Measurements from ENCODE around the gene PLK2. TPM values are rescaled to one million over a fixed set of nuclear protein-coding genes. Genes with fewer than 3 reads are reported as not detected.

Gene PLK2
- total RNA-seq, 4 donors from 2014 or later: 5.6 to 21.9 (median 10.6) TPM

DNA sequence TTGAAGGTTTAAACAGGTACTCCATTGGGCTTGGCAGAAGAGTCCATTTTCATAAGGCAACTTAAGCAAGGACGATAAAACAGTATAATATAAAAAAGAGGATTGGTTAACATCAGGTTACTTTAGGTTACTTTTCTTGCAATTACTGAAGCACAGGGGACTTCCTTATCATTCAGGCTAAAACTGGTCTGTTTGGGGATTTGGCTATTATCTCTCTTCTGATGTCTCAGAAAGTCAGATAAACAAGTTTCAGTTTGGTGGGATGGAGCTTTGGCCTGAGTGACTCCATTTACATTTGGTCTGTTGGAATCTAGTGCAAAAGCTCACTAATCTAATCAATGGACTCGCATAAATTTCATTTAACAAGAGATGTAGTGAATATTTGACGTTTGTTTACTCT lies 39.3 kb upstream of the PLK2 start:
- no peak for DNase-seq
- intact Hi-C loops (cut with DNase I; ENCODE audit: low total_unique reads) (no loop called here), in situ Hi-C loops (cut with MboI; ENCODE audit: low sequenced_read_pairs in 4 of 4) (no loop called here)
- Histone ChIP-seq H3K4me3 (no peak overlapping the region), H3K36me3 (no peaks in the 10 kb centered on the region), H3K4me1 (no peaks in the 10 kb centered on the region), H3K27me3 (no peaks in the 10 kb centered on the region), H3K9me3 (no peaks in the 10 kb centered on the region), H3K27ac (no peak overlapping the region)
- ATAC-seq: no peak
- TF ChIP-seq POLR2A (IDR thresholded peaks at IDR 0.05): no peak
- TF ChIP-seq, protein P1, sequence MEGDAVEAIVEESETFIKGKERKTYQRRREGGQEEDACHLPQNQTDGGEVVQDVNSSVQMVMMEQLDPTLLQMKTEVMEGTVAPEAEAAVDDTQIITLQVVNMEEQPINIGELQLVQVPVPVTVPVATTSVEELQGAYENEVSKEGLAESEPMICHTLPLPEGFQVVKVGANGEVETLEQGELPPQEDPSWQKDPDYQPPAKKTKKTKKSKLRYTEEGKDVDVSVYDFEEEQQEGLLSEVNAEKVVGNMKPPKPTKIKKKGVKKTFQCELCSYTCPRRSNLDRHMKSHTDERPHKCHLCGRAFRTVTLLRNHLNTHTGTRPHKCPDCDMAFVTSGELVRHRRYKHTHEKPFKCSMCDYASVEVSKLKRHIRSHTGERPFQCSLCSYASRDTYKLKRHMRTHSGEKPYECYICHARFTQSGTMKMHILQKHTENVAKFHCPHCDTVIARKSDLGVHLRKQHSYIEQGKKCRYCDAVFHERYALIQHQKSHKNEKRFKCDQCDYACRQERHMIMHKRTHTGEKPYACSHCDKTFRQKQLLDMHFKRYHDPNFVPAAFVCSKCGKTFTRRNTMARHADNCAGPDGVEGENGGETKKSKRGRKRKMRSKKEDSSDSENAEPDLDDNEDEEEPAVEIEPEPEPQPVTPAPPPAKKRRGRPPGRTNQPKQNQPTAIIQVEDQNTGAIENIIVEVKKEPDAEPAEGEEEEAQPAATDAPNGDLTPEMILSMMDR (IDR thresholded peaks at IDR 0.05 in 4 of 5, conservative IDR thresholded peaks at IDR 0.05 in 1 of 5): no peak

DNA sequence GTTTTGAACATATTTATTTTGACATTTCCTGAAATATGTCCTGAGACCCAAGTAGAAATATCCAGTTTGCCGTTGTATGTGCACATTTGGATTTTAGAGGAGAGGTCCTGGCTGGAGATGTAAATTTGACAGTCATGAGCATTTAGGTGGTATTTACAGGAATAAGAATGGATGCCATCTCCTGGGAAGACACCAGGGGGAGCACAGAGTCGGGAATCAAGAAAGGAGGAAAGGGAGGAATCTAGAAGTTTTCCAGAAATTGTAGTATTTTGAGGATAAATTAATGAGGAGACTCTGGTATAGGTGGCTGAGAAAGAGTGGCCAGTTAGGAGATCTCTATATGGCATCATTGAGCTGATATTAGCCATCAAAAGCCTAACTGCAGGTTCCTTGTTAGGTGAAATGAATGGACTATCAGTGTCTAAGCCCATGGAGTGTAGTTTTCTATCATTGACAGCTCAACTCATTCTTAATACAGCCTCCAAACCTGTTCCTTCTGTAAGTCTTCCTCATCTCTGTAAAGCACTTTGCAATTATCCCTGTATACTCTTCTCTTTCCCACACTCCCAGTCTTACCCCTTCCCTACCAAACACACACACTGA lies 38.6 kb upstream of the PLK2 start:
- Histone ChIP-seq H3K9me3 (no peaks in the 10 kb centered on the region), H3K36me3 (no peaks in the 10 kb centered on the region), H3K27ac (no peak overlapping the region), H3K27me3 (no peaks in the 10 kb centered on the region), H3K4me3 (no peak overlapping the region), H3K4me1 (no peaks in the 10 kb centered on the region)
- ATAC-seq (no peak), DNase-seq (no peak)
- TF ChIP-seq POLR2A (IDR thresholded peaks at IDR 0.05): no peak
- TF ChIP-seq, protein P1 (IDR thresholded peaks at IDR 0.05 in 4 of 5, conservative IDR thresholded peaks at IDR 0.05 in 1 of 5): peak; percentile 16 to 47 (median 38)
- intact Hi-C loops (cut with DNase I; ENCODE audit: low total_unique reads) (no loop called here), in situ Hi-C loops (cut with MboI; ENCODE audit: low sequenced_read_pairs in 4 of 4) (no loop called here)

DNA sequence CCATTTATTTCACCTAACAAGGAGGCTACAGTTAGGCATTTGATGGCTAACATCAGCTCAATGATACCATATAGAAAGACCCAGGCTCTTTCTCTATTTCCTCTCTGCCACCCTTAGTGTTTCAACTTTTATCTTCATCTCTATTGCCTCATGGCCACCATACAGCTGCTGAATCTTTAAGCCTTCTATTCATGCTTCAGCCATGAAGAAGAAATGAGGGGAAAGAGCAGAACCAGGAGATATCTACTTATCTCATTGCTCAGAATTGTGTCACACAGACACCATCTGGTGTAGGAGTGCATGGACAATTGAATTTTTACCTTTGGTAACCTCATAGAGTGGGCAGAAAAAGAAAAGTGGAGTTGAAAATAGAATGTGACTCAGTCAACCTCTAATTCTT lies 38.0 kb upstream of the PLK2 start:
- H3K4me3 ChIP-seq: no peak overlapping the region
- ATAC-seq (no peak), DNase-seq (no peak)
- in situ Hi-C loops (cut with MboI; ENCODE audit: low sequenced_read_pairs in 4 of 4) (no loop called here), intact Hi-C loops (cut with DNase I; ENCODE audit: low total_unique reads) (no loop called here)
- H3K27ac ChIP-seq: no peak overlapping the region
- no peaks in the 10 kb centered on the region for H3K27me3 ChIP-seq
- TF ChIP-seq, protein P1 (IDR thresholded peaks at IDR 0.05 in 4 of 5, conservative IDR thresholded peaks at IDR 0.05 in 1 of 5): no peak
- no peak for TF ChIP-seq POLR2A (IDR thresholded peaks at IDR 0.05)
- no peaks in the 10 kb centered on the region for H3K36me3 ChIP-seq
- no peaks in the 10 kb centered on the region for H3K9me3 ChIP-seq
- no peaks in the 10 kb centered on the region for H3K4me1 ChIP-seq

DNA sequence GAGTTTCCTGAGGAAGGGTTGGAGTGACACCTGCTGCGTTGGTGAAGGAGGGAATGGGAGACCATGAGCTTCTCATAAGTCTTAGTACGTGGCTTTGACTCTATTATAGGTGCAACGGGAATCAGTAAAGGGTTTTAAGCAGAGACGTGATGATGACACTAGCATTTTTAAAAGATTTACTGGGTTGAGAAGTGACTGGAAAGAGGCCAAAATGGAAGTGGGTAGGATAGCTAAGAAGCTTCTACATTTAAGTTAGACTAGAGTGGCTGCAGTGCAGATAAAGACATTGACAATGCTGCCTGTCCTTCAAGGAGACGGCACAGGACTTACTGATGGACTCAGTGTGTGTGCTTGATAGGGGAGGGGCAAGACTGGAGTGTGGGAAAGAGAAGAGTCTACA lies 37.5 kb upstream of the PLK2 start:
- no peak for ATAC-seq
- in situ Hi-C loops (cut with MboI; ENCODE audit: low sequenced_read_pairs in 4 of 4) (no loop called here), intact Hi-C loops (cut with DNase I; ENCODE audit: low total_unique reads) (no loop called here)
- H3K27me3 ChIP-seq: no peaks in the 10 kb centered on the region
- H3K27ac ChIP-seq: no peak overlapping the region
- H3K4me3 ChIP-seq: no peak overlapping the region
- no peaks in the 10 kb centered on the region for H3K4me1 ChIP-seq
- no peak for DNase-seq
- H3K9me3 ChIP-seq: no peaks in the 10 kb centered on the region
- TF ChIP-seq, protein P1 (IDR thresholded peaks at IDR 0.05 in 4 of 5, conservative IDR thresholded peaks at IDR 0.05 in 1 of 5): no peak
- no peak for TF ChIP-seq POLR2A (IDR thresholded peaks at IDR 0.05)
- H3K36me3 ChIP-seq: no peaks in the 10 kb centered on the region

DNA sequence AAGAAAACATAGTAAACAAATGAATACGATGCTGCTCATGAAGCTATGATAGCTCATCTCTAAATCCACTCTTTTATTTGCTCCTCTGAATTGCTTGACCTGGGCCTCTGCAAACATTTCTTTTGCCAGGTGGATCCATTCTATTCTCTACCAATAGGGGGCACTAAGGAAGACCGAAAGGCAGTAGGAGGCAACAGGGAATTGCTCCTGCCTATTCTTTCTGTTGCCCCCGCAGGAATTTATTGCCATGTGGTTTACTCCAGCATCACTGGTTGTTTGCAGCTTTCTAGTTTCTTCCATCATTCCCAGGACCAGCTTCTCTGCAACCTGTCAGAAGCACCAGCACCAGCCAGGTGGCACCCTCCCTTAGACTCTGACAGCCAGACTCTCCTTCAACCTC lies 36.6 kb upstream of the PLK2 start:
- no peak overlapping the region for H3K27ac ChIP-seq

More for the DNA sequence above, 36.6 kb upstream of the PLK2 start:
- DNase-seq (no peak), ATAC-seq (no peak)
- Histone ChIP-seq H3K36me3 (no peaks in the 10 kb centered on the region), H3K4me1 (no peaks in the 10 kb centered on the region), H3K9me3 (no peaks in the 10 kb centered on the region), H3K4me3 (no peak overlapping the region), H3K27me3 (no peaks in the 10 kb centered on the region)
- in situ Hi-C loops (cut with MboI; ENCODE audit: low sequenced_read_pairs in 4 of 4): no loop called here
- intact Hi-C loops (cut with DNase I; ENCODE audit: low total_unique reads): no loop called here
- TF ChIP-seq, protein P1 (IDR thresholded peaks at IDR 0.05 in 4 of 5, conservative IDR thresholded peaks at IDR 0.05 in 1 of 5): no peak
- no peak for TF ChIP-seq POLR2A (IDR thresholded peaks at IDR 0.05)
